Measurements from ENCODE around the gene C9orf153. TPM values are rescaled to one million over a fixed set of nuclear protein-coding genes. Genes with fewer than 3 reads are reported as not detected.

The C9orf153 gene
- total RNA-seq (2014; rRNA removed; shearing (Covaris generic)), result not detected in 2 replicates

GRCh38 chr9:86259557-86259956 is at the start of gene C9orf153:
C9orf153 (minus strand) TSS chr9:86259657; CDS start chr9:86229603, 30,054 bp downstream.

DNA sequence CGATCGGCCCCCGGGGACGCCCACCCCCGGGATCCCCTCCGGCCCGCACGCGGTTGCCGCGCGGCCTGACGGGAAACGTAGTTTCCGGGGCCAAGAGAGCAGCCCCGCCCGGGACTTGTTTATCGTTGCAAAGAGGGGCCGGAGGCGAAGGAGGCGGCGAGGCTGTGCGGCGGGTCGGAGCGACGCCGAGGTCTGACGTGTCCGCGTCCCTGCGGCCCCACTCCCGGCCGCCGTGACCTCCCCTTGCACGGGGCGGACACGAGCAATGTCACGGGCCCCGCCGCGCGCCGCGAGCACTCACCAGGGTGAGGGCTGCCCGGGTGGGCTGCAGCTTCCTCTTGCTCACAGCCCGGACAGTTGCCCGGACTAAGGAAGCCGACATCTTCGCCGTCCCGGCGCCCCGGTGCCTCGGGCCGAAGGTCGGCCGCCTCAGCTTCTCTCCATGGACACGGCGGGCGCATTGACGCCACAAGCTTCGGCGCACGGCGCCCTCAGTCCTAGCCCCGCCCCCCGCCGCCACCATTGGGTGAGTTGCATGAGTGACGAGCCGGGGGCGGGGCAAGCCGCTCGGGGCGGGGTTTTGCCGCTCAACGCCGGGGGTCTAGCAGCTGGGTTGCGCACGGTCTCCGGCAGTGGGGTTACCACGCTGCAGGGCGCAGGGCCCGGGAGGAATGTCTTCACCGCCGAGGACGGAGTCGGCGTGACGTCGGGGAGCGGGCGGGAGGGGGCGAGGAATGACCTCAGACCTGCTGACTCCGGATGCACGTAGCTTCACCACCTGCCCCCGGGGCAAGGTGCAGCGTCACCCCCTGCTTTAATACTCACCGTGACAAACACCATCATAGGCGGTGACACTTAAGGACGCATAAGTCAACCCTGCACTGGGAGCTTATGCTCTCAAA is 22.9 kb upstream of the C9orf153 start, which contains the start of gene ISCA1:
Gene ISCA1, minus strand, starts transcription at position 462 of the 902 bp plus-strand sequence. Its CDS starts 80 bp downstream, at position 382.

Small RNA genes within 50 kb of the gene (small RNA-seq; reads per million reads assigned to genes)
- gene AL137849.1 (not detected), gene RN7SKP264 (not detected)

Other genes starting within 250 kb of the C9orf153 start
- 59.1 and 60.4 TPM in 2 replicates for gene GOLM1, start 160.1 kb downstream of the C9orf153 start, total RNA-seq (2014; rRNA removed; shearing (Covaris generic))
- gene ISCA1, start 22.9 kb upstream of the C9orf153 start, total RNA-seq (2014; rRNA removed; shearing (Covaris generic)), result 28.9 and 29.2 TPM in 2 replicates
- gene TUT7, start 94.8 kb upstream of the C9orf153 start, total RNA-seq (2014; rRNA removed; shearing (Covaris generic)), result 15.8 and 20.8 TPM in 2 replicates